HFFc6 (cell line): ENCODE data around the gene CASP8. TPM values are rescaled to one million over a fixed set of nuclear protein-coding genes. Genes with fewer than 3 reads are reported as not detected.

Experiments used
- DNase-seq: peaks from one replicate; pipeline ENCODE4 v3.0.0-alpha.2; 2018
- H3K27ac Mint-ChIP-seq: 2 replicates; pipeline ENCODE4 v1.8.0; 2020; ENCODE audit warnings: mild to moderate bottlenecking, mixed read lengths
- H3K27me3 Mint-ChIP-seq: 2 replicates; pipeline ENCODE4 v1.8.0; 2021; ENCODE audit warnings: mild to moderate bottlenecking, moderate library complexity, mixed read lengths; ENCODE audit not compliant: insufficient read depth
- H3K36me3 Mint-ChIP-seq: 2 replicates; pipeline ENCODE4 v1.8.0; 2021; ENCODE audit warnings: low read depth, mixed read lengths
- H3K4me1 Mint-ChIP-seq: 2 replicates; pipeline ENCODE4 v1.8.0; 2020; ENCODE audit warnings: low read depth, mixed read lengths
- H3K4me3 Mint-ChIP-seq: 2 replicates; pipeline ENCODE4 v1.8.0; 2020; ENCODE audit warnings: mild to moderate bottlenecking, moderate library complexity, mixed read lengths
- H3K9me3 Mint-ChIP-seq: 2 replicates; pipeline ENCODE4 v1.8.0; 2020; ENCODE audit warnings: mild to moderate bottlenecking, mixed read lengths
- CTCF ChIP-seq: fragments of 200-600 bp; sonication (generic); IDR thresholded peaks from 2 replicates; pipeline ENCODE4 v1.5.0; 2021; ENCODE audit warnings: antibody characterized with exemption, mild to moderate bottlenecking
- total RNA-seq, 6 experiments: library from RNA; stranded (reverse); fragmentation: NEBNext Ultra II Directional; extraction: Animal tissue kit (Norgen Biotek cat#: 25700); gene quantifications; 2 replicates in 1 of 6; 3 replicates in 5 of 6; pipeline ENCODE4 v1.2.3, GENCODE V29; 2021

Gene CASP8
- total RNA-seq, 6 experiments from 2014 or later: 10.4 to 15.4 (median 14.4) TPM

- Mint-ChIP-seq H3K27ac (no peak overlapping the region), H3K27me3 (peaks cover 1% of the 10 kb centered on the region; the same call in 1 of the 2 replicates), H3K36me3 (peaks cover 52% of the 10 kb centered on the region), H3K4me1 (peaks cover 5% of the 10 kb centered on the region; the same call in 1 of the 2 replicates), H3K9me3 (no peaks in the 10 kb centered on the region; the same call in 1 of the 2 replicates), H3K4me3 (no peak overlapping the region)
- no peak for TF ChIP-seq CTCF
- no peak for DNase-seq
These were observed 53.0 kb downstream of the CASP8 start for GRCh38 chr2:201313362-201313761.

GRCh38 chr2:201319511-201319910 lies 59.2 kb downstream of the CASP8 start:
- Mint-ChIP-seq H3K4me1 (peaks cover 23% of the 10 kb centered on the region), H3K36me3 (peaks cover 45% of the 10 kb centered on the region), H3K9me3 (peaks cover 17% of the 10 kb centered on the region), H3K4me3 (no peak overlapping the region), H3K27me3 (peaks cover 1% of the 10 kb centered on the region; the same call in 1 of the 2 replicates), H3K27ac (peak overlapping the region; percentile 18; the same call in 1 of the 2 replicates)
- no peak for TF ChIP-seq CTCF
- no peak for DNase-seq

- TF ChIP-seq CTCF: no peak
- H3K4me3 Mint-ChIP-seq: no peak overlapping the region
- H3K4me1 Mint-ChIP-seq: peaks cover 23% of the 10 kb centered on the region
- H3K9me3 Mint-ChIP-seq: peaks cover 17% of the 10 kb centered on the region
- peaks cover 1% of the 10 kb centered on the region; the same call in 1 of the 2 replicates for H3K27me3 Mint-ChIP-seq
- H3K36me3 Mint-ChIP-seq: peaks cover 44% of the 10 kb centered on the region
- H3K27ac Mint-ChIP-seq: no peak overlapping the region
- no peak for DNase-seq
These were observed 59.9 kb downstream of the CASP8 start for GRCh38 chr2:201320257-201320656.

- Mint-ChIP-seq H3K4me3 (no peak overlapping the region), H3K36me3 (peaks cover 46% of the 10 kb centered on the region), H3K9me3 (peaks cover 17% of the 10 kb centered on the region), H3K27me3 (peaks cover 1% of the 10 kb centered on the region; the same call in 1 of the 2 replicates), H3K4me1 (peaks cover 23% of the 10 kb centered on the region), H3K27ac (no peak overlapping the region)
- no peak for DNase-seq
- TF ChIP-seq CTCF: no peak
These were observed 60.4 kb downstream of the CASP8 start for GRCh38 chr2:201320701-201321100.

GRCh38 chr2:201322772-201323171 lies 62.4 kb downstream of the CASP8 start:
- no peak for TF ChIP-seq CTCF
- H3K4me3 Mint-ChIP-seq: no peak overlapping the region
- peaks cover 22% of the 10 kb centered on the region for H3K9me3 Mint-ChIP-seq
- H3K27ac Mint-ChIP-seq: no peak overlapping the region
- H3K27me3 Mint-ChIP-seq: no peaks in the 10 kb centered on the region
- peaks cover 58% of the 10 kb centered on the region for H3K36me3 Mint-ChIP-seq
- H3K4me1 Mint-ChIP-seq: peaks cover 23% of the 10 kb centered on the region
- DNase-seq: no peak

GRCh38 chr2:201327678-201328077 lies 67.3 kb downstream of the CASP8 start:
- H3K27me3 Mint-ChIP-seq: no peaks in the 10 kb centered on the region
- peaks cover 50% of the 10 kb centered on the region for H3K36me3 Mint-ChIP-seq
- H3K9me3 Mint-ChIP-seq: peaks cover 17% of the 10 kb centered on the region
- H3K4me1 Mint-ChIP-seq: no peaks in the 10 kb centered on the region; the same call in 1 of the 2 replicates
- H3K27ac Mint-ChIP-seq: no peak overlapping the region
- no peak for DNase-seq
- TF ChIP-seq CTCF: no peak
- H3K4me3 Mint-ChIP-seq: no peak overlapping the region
